Measurements from ENCODE around the gene ATP2A3. TPM values are rescaled to one million over a fixed set of nuclear protein-coding genes. Genes with fewer than 3 reads are reported as not detected.
A peak's percentile ranks its signal among the peaks of the same experiment; 100 is the strongest.

Gene ATP2A3
- total RNA-seq: 10 to 100 TPM; 55.8 to 68.8 (median 63.6) TPM

DNA sequence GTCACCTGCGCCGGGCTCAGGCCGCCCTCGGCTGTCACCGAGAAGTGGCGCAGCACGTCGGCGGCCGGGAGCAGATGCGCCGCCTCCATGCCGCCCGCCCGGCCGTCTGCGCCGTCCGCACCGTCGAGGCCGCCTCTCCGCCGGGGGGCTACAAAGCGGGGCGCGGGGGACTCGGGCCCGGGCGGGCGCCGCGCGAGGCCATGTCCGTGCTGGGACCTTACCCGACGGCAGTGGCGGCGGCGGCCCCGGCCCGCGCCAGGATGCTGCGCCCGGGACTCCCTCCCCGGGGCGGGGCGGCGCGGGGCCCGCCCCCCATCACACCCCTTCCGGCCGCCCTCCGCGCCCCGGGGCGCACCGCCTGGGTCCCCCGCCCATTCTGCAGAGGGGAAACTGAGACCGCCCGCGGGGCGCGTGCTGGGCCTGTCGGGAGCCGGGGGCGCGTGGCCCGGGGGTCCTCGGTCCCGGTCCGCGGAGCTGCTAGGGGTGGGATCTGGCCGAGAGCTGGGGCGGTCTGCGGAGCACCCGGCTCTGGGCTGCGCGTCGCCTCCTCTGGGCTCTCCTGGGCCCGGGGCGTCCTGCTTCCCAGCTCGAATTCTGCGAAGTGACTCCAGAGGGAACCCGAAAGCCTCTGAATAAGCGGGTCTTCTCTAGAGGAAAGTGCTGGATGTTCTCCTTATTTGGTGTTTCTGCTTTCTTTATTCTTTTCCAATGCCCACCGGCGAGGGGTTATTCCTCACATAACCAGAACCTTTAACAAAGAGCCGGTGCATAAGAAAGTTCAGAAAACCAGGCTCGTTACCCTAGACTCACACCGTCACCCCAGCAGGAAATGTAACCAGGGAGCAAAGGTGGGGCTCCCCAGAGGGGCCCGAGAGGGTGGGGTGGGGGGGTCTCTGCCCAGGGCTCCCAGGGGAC lies at the start of gene ATP2A3:
Gene ATP2A3 (minus strand): TSS at position 235 of the 915 bp plus-strand sequence. CDS start 146 bp downstream, at position 89.
- Mint-ChIP-seq H3K27me3 (ENCODE audit: low read depth) (no peaks in the 10 kb centered on the region), H3K9me3 (no peaks in the 10 kb centered on the region), H3K4me3 (peak within 1 kb of the TSS; percentile 85), H3K4me1 (ENCODE audit: low read depth) (peaks cover 58% of the 10 kb centered on the region), H3K36me3 (ENCODE audit: insufficient read depth) (no peaks in the 10 kb centered on the region)
- ATAC-seq (peak; percentile 84 to 87), DNase-seq (peak; percentile 60)

DNA sequence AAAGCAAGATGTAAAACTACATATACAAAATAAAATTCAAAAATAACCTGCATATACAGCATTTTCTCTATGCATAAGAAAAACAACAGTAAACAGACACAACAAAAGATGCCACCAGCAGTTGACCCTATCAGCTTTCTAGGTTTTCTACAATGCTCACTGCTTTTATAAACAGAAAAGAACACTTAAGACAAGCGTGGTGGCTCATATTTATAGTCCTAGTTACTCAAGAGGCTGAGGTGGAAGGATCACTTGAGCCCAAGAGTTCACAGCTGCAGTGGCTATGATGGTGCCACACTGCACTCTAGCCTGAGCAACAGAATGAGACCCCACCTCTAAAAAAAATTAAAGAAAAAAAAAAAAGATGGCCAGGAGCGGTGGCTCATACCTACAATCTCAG lies 46.5 kb upstream of the ATP2A3 start:
- no peak for DNase-seq
- no peak for ATAC-seq
- Mint-ChIP-seq H3K4me3 (no peak overlapping the region), H3K9me3 (no peaks in the 10 kb centered on the region), H3K4me1 (ENCODE audit: low read depth) (no peaks in the 10 kb centered on the region), H3K36me3 (ENCODE audit: insufficient read depth) (peaks cover 47% of the 10 kb centered on the region), H3K27me3 (ENCODE audit: low read depth) (no peaks in the 10 kb centered on the region)

DNA sequence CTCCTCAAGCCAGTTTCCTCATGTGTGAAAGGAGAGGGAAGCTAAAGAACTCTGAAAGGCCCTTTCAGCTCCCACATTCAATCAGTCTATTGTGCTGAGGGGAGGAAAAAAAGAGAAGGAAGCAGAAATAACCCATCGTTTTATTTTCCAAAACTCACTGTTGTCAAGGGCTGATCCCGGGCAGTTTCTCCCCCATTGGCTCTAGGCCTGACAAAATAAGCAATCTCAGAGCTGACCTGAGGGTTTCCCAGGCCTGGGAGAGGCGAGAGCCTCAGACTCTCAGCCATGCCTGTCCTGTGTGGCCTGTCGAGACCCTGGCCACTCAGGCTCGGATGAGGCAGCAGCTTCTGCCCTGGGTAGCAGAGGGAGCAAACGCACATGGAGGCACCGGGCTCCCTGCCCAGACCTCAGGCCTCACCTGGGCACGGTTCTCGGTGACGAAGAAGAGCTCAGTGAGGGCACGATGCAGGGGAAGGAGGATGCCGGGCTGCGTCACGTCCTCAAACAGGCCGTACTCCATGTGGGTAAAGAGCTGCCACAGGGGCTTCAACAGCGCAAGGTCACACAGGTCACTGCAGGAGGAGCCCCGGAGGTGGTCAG lies 45.0 kb upstream of the ATP2A3 start:
- Mint-ChIP-seq H3K9me3 (no peaks in the 10 kb centered on the region), H3K4me1 (ENCODE audit: low read depth) (no peaks in the 10 kb centered on the region), H3K36me3 (ENCODE audit: insufficient read depth) (peaks cover 39% of the 10 kb centered on the region), H3K27me3 (ENCODE audit: low read depth) (no peaks in the 10 kb centered on the region), H3K4me3 (no peak overlapping the region)
- DNase-seq (no peak), ATAC-seq (no peak)

DNA sequence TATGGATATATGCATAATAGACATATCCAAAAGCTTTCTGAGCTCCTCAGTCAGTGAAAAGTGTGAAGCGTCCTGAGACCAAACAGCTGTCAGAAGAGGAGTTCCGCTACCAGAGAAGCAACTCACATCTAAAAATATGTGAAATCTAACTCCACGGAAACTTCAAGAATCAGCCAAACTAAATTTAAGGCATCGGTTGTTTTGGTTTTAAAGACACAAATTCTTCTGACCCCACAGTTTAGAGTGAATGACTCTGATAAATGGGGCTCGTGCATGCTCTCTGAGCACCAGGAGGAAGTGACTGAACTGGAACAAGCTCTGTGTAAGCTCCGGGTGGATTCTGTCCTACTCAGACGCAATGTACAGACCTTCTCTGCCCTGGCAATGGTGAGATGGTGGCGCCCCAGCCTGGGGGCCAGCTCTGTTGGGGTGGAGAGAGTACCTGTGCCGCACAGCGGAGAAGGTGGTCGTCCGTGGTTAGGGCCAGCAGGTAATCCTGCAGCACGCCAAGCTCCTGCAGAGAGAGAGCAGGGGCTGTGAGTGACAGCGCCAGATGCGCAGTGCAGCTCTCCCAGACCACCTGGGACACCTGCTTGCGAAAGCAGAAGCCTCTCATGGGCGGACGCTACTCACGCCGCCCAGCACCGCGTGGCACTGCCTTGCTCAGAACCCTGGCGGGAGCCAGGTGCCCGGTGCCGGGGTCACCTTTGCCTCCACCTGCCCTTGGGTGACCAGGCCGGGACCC lies 44.4 kb upstream of the ATP2A3 start:
- no peak for DNase-seq
- ATAC-seq: no peak
- Mint-ChIP-seq H3K36me3 (ENCODE audit: insufficient read depth) (peaks cover 33% of the 10 kb centered on the region), H3K27me3 (ENCODE audit: low read depth) (no peaks in the 10 kb centered on the region), H3K4me3 (no peak overlapping the region), H3K9me3 (no peaks in the 10 kb centered on the region), H3K4me1 (ENCODE audit: low read depth) (no peaks in the 10 kb centered on the region)

DNA sequence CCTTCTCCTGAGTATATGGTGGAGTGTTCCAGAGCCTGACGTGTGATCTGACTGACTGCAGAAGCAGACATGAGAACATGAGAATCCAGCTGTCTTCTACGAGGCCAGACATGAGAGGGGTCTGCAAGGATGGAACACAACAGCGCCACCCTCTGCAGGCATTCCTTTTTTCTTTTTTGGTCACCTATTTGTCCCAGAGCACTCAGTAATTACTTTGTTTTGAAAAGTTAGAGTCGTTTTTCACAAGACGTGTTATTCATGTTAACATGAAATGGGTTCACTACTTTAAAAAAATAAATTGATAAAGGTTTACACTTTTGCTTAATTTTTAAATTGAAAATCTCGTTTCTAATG lies 43.8 kb upstream of the ATP2A3 start:
- Mint-ChIP-seq H3K4me1 (ENCODE audit: low read depth) (no peaks in the 10 kb centered on the region), H3K9me3 (no peaks in the 10 kb centered on the region), H3K4me3 (no peak overlapping the region), H3K27me3 (ENCODE audit: low read depth) (no peaks in the 10 kb centered on the region), H3K36me3 (ENCODE audit: insufficient read depth) (peaks cover 29% of the 10 kb centered on the region)
- ATAC-seq: no peak
- no peak for DNase-seq

DNA sequence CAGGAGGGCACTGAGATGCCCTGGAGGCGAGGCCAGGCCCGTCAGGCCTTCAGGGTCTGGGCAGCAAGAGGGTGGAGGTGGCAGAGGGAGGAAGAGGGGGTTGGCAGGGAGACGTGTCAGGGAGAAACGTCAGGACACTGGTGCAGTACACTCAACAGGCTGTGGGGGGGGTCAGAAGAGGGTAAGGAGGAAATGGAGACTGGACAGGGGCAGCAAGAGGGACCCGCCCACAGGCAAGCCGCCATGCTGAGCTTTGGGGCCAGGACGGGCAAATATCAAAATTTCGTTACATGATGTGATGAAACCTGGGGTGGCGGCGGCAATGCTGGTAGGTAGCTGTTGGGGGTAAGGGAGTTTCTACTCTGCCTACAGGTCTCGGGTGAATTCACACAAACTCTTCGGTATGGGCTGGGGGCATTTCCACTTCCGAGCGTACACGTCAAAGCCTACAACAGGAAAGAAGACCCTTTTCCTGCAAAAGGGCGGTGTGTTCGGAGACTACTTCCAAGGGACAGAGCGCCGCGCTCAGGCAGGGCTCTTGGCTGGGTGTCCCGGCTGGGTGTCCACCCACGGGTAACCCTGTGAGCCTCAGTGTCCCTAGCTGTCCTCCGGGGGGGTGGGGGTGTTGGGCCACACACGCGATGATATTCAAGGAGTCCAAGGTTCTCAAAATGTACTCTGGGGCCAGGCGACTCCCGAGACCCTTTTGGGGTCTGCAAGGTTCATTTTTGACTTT lies 43.3 kb upstream of the ATP2A3 start:
- ATAC-seq: no peak
- no peak for DNase-seq

DNA sequence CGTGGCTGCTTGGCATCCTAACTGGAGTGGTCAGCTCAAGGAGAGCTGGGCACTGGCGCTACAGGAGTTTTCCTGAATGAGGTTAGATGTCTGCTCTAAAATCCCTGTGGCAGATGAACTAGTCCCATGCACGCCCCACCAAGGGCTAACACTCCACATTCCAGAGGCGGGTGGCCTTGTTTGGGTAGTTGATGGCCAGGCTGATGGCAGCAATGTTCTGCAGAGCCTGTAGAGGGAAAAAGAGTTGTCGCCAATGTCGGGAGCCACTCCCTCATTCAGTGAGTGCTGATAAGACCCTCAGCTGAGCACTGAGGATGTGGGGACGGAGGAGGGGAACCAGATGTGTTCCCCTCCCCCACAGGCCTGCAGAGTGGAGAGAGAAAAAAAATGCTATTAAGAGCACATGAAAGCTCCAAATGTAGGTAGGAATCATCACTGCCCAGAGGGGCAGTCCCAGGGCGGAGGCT lies 42.5 kb upstream of the ATP2A3 start:
- Mint-ChIP-seq H3K27me3 (ENCODE audit: low read depth) (no peaks in the 10 kb centered on the region), H3K4me1 (ENCODE audit: low read depth) (no peaks in the 10 kb centered on the region), H3K36me3 (ENCODE audit: insufficient read depth) (peaks cover 19% of the 10 kb centered on the region), H3K9me3 (no peaks in the 10 kb centered on the region), H3K4me3 (no peak overlapping the region)
- DNase-seq: no peak
- ATAC-seq: no peak

More for the DNA sequence above, 43.3 kb upstream of the ATP2A3 start:
- no peaks in the 10 kb centered on the region for H3K27me3 Mint-ChIP-seq (ENCODE audit: low read depth)
- no peaks in the 10 kb centered on the region for H3K4me1 Mint-ChIP-seq (ENCODE audit: low read depth)
- H3K4me3 Mint-ChIP-seq: no peak overlapping the region
- H3K9me3 Mint-ChIP-seq: no peaks in the 10 kb centered on the region
- peaks cover 26% of the 10 kb centered on the region for H3K36me3 Mint-ChIP-seq (ENCODE audit: insufficient read depth)

DNA sequence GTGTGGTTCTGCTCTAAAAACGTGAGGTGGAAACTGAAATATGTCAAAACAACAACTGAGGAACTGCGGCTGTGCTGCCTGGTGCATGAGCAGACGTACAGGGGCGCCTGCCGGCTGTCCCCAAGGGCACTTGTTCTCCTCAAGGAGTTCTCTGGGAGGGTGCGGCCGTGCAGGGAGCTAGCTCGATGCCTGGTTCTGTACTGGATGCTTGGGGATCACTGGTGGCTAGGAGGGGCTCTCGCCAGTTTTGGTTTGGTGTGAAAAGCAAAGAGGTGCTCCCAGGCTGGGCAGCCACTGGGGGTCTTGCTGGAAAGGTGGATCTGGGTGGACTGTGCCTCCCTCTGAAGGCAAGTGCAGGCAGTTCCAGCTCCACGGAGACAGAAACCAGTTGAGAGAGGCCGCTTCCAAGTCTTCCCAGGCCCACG lies 41.9 kb upstream of the ATP2A3 start:
- no peak for ATAC-seq
- no peaks in the 10 kb centered on the region for H3K9me3 Mint-ChIP-seq
- H3K27me3 Mint-ChIP-seq (ENCODE audit: low read depth): no peaks in the 10 kb centered on the region
- H3K4me3 Mint-ChIP-seq: no peak overlapping the region
- peaks cover 17% of the 10 kb centered on the region for H3K36me3 Mint-ChIP-seq (ENCODE audit: insufficient read depth)
- no peak for DNase-seq
- H3K4me1 Mint-ChIP-seq (ENCODE audit: low read depth): no peaks in the 10 kb centered on the region

DNA sequence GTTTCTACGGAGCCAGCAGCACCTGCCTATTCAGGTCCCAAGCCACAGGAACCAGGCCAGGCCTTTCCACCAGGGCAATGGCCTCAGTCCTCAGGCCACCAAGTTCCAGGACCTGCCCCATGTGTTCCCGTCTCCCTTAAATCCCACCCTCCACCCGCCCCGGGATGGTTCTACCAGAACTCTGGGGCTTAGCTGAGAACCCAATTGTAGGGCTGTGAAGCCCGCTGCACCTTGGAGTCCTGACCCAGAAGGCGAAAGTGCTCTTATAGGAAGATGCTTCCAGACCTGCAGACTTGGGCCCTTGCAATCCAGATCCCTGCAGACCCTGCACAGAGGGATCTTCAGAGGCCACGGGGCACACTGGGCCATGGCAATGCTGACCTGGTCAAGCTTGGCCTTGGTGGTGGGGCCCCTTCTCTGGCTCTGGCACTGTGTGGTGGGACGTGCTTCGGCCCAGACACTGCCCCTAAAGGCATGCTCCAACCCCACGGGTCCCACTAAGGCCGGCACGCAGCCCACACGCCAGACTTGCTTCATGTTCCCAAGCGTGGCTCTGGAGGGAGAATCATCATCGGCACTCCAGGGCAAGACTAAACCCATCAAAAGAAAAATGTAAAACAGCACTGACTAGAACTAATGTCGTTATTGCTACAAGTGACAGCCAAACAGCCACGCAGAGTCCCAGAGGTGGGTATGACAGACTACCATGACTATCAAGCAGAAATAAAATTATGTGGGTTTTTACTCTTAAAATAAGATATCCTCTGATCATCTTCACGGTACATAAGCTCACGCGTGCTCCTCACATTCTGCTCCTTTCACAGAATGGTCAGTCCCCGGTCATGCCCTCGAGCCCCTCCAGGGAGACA lies 41.3 kb upstream of the ATP2A3 start:
- ATAC-seq: no peak
- H3K4me3 Mint-ChIP-seq: no peak overlapping the region
- no peak for DNase-seq

DNA sequence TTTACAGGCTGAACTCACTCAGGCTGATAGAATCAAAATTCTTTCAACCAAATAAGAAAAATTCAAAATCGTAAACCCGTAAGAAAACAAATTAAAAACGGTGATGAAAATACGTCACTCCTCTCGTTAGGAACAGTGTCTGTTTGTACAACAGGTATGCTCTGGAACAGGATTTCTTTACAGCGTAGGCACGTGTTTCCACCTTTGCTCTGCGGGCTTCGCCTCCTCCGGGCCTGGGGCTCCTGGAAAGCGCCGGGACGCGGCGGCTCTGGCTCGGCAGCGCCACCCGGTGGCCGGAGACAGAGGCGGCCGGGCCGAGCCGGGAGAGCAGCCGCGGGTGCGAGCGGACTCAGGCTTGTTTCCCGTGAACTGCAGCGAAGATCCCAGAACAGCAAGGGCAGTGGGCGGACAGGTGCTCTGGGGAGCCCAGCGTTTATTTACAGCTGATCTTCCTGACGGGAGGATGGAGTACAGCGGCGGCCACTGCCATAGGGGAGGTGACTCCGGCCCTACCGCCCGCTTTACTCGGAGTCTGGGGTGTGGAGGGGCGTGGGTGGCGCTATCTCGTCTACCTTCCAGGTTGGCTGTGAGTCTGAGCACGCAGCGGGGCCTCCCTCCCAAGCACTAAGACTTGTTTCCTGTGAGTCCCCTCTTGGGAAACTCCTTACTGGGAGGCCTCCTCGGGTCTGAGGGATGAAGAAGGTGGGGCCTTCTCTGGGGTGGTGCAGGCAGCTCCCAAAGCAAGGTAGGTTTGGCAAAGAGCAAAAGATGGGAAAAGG lies 40.5 kb upstream of the ATP2A3 start:
- no peaks in the 10 kb centered on the region for H3K9me3 Mint-ChIP-seq
- H3K36me3 Mint-ChIP-seq (ENCODE audit: insufficient read depth): peaks cover 16% of the 10 kb centered on the region
- peak; percentile 51 for DNase-seq
- ATAC-seq: peak; percentile 80 to 83
- H3K4me3 Mint-ChIP-seq: no peak overlapping the region
- H3K4me1 Mint-ChIP-seq (ENCODE audit: low read depth): no peaks in the 10 kb centered on the region
- H3K27me3 Mint-ChIP-seq (ENCODE audit: low read depth): no peaks in the 10 kb centered on the region

More for the DNA sequence above, 41.3 kb upstream of the ATP2A3 start:
- peaks cover 17% of the 10 kb centered on the region for H3K36me3 Mint-ChIP-seq (ENCODE audit: insufficient read depth)
- H3K9me3 Mint-ChIP-seq: no peaks in the 10 kb centered on the region
- no peaks in the 10 kb centered on the region for H3K27me3 Mint-ChIP-seq (ENCODE audit: low read depth)
- no peaks in the 10 kb centered on the region for H3K4me1 Mint-ChIP-seq (ENCODE audit: low read depth)

DNA sequence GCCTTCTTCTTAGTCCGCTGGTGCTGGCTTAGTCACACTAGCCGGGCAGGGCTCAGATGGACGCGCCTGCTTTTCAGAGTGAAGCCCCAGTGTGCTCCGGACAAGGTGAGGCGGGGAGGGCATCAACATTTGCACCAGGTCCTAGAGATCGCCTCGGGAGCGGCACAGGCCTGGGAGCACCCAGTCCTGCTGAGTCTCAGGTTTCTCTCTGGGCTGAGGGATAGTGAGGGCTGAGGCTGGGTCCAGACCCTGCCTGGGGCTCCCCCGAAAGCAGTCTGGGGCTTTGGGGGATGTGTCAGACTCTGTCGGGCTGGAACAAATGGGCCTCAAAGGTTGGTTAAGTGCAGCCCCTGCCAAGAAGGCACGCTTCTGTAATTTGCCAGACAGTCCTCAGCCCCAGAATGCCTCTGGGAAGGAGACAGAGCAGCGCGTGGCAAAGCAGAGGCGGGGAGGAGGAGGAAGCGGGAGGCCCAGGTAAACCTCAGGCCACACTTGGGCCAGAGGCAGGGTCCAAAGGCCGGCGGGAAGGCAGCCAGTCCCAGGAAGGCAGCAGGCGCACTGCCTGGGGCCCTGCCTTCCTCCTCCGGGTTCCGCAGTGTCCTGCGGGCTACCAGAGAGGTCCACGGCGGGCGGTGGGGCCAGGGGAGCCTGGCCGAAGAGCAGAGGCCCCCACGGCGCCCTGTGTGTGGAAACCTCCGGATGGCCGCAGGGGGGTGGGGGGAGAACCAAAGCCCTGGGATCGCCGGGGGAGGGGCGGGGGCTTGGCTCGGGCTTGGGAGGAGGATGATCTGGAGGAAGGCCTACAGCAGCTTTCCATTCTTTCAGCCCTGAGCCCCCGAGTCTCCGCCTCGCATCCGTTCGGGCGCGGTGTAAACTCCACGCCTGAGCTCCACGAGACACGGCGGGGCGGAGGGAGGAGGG lies 39.5 kb upstream of the ATP2A3 start:
- no peaks in the 10 kb centered on the region for H3K9me3 Mint-ChIP-seq
- H3K27me3 Mint-ChIP-seq (ENCODE audit: low read depth): no peaks in the 10 kb centered on the region
- H3K36me3 Mint-ChIP-seq (ENCODE audit: insufficient read depth): peaks cover 14% of the 10 kb centered on the region
- DNase-seq (no peak), ATAC-seq (no peak)
- H3K4me1 Mint-ChIP-seq (ENCODE audit: low read depth): no peaks in the 10 kb centered on the region
- H3K4me3 Mint-ChIP-seq: no peak overlapping the region

DNA sequence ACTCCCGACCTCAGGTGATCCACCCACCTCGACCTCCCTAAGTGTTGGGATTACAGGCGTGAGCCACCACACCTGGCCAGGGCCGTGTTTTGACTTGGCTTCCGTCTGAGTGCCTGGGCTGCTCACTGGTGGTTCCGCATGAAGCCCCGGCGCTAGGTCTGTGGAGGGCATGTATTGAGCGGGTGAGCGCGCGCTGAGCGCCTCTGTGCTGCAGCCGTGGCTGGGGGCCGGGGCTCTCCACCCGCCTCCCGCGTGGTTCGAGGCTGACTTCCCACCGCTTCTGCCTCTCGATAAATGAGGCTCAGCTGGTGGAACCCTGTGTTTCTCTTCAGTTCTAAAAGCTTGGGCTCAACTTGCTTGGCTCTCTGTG lies 38.9 kb upstream of the ATP2A3 start:
- DNase-seq (no peak), ATAC-seq (no peak)
- no peaks in the 10 kb centered on the region for H3K9me3 Mint-ChIP-seq
- peaks cover 13% of the 10 kb centered on the region for H3K36me3 Mint-ChIP-seq (ENCODE audit: insufficient read depth)
- H3K4me3 Mint-ChIP-seq: no peak overlapping the region
- H3K27me3 Mint-ChIP-seq (ENCODE audit: low read depth): no peaks in the 10 kb centered on the region
- H3K4me1 Mint-ChIP-seq (ENCODE audit: low read depth): no peaks in the 10 kb centered on the region

Measured in activated T-cell treated with anti-CD3 and anti-CD28 coated beads, Interleukin-2, amount 50 U/mL, for 4 hours (primary cell).